ENCODE measurements around the gene HSFX2.
"Not testable (repeated sequence)": the region's sequence is repeated elsewhere in the genome, so short reads cannot be mapped to it uniquely, and the experiment has no call there.

HSFX2 gene

DNA sequence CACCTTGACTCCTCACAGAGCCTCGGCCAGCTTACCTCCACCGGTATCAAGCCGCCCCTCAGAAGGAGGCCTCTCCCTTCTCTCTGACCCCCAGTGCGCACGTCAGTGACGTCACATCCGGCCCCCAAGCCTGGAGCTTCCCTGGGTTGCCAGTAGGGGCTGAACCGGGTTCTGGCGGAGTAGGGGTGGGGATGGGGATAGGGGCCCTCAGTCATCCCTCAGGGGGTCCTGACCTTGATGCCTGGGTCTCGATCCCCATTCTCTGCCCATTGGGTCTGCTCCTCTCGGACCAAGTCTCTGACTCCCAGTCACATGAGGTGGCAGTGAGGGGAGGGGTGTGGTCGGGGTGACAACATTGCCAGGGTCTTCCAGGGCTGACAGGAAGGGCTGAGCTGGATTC lies 7.8 kb downstream of the HSFX2 start, which contains the start of gene MAGEA9B:
Gene MAGEA9B, minus strand, starts transcription at position 101 of the 400 bp plus-strand sequence. CDS start 4,280 bp downstream, outside the sequence.
- DNase-seq (ENCODE audit: low read depth), result not testable (repeated sequence)

DNA sequence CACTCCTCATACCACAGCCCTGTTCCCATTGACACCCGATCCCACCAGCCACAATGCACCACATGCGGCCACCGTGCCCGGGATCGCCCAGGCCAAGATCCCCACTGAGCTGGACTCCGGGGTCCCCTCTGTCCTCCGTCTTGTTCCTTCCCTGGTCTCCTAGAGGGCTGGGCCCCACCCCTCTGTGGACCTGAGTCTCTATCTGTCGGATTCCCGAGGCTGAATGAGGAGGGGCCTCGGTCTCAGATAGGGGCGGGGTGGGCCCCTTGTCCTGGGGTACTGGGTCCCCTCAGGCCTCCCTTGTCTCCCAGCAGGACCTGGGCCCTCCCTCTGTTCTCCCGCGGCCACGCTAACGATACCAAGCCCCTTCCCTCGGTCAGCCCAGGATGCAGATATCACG lies 9.5 kb downstream of the HSFX2 start:
- not testable (repeated sequence) for DNase-seq (ENCODE audit: low read depth)

- not testable (repeated sequence) for DNase-seq (ENCODE audit: low read depth)
Observed at GRCh38 chrX:149573456-149573855, 21.7 kb downstream of the HSFX2 start.

GRCh38 chrX:149572743-149573142 lies 22.4 kb downstream of the HSFX2 start:
- no peak for DNase-seq (ENCODE audit: low read depth)

GRCh38 chrX:149571770-149572169 lies 23.3 kb downstream of the HSFX2 start:
- DNase-seq (ENCODE audit: low read depth), result no peak

DNA sequence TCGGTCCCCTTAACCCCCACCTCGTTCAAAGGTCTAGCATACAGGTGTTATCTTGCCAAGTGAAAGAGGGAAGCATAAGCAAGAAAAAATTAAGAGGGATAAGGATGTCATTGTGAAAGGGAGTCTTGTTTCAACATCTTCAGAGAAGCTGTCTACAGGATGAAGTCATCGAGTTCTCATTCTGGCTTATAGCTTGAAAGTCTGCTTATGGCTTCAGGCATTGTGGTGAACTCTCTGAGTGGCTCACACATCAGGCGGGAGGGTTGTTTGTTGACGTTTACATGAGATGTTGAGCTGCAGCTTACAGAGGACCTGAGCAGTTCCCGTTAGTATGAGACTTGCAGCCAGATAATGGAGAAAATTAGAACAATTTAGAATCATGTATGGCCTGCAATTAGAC lies 24.4 kb downstream of the HSFX2 start:
- DNase-seq (ENCODE audit: low read depth), result no peak

DNA sequence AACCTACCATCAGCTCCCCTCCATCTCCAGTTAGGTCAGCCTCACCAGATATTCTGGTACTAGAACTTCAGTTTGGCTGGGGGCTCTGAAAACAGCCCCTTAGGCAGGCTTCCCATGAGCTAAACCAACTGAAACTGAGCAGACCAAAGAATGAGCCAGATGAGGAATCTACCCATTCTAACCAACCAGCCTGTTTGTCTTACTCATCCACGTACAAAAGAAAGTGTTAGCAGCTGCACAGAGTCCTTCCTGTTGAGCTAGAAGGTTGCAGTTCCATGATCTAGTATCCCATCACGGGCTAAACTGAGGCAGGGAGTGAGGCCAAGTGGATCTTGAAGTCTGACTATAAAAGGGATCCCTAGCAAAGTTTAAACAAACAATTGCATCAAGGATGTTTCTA lies 25.3 kb downstream of the HSFX2 start:
- no peak for DNase-seq (ENCODE audit: low read depth)

DNA sequence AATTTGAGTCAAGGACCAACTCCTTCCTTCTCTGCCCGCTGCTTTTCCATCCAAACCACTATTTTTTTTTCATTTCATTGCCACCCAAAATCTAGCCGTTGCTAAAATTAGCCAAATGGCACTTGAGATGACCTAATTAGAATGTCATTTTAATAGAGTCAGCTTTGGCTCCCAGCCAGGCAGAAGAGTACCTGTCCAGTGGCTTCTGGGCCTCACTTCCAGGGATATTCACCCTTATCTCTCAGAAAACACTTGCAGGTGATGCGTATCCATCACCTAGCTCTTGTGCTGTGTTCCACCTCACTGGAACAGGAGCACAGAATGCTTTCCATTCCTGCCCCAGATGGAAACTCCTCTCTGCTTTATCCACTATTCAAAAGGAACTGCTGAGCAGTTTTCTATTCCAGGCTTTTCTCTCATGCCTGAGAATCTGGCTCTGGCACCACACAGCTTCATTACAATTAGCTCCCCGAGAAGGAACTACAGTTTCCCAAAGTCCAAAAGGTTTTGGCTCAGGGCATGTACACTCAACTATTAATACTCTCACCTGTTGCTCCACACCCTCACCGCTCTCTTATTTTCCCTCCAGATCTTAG lies 26.3 kb downstream of the HSFX2 start:
- DNase-seq (ENCODE audit: low read depth), result no peak

GRCh38 chrX:149567621-149568417 lies 27.3 kb downstream of the HSFX2 start:
- DNase-seq (ENCODE audit: low read depth), result no peak

DNA sequence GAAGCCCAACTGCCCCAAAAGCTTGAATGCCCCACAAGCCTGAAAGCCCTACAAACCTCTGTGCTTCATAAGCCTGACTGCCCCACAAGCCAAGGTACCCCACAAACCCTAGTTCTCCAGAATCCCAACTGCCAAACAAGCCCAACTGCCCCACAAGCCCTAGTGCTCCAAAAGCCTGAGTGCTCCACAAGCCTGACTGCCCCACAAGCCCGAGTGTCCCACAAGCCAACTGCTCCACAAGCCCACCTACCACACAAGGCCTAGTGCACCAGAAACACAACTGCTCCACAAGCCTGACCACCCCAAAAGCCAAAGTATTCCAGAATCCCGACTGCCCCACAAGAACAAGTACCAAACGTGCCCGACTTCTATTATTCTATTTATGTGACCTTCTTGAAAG lies 31.8 kb downstream of the HSFX2 start:
- DNase-seq (ENCODE audit: low read depth), result no peak

DNA sequence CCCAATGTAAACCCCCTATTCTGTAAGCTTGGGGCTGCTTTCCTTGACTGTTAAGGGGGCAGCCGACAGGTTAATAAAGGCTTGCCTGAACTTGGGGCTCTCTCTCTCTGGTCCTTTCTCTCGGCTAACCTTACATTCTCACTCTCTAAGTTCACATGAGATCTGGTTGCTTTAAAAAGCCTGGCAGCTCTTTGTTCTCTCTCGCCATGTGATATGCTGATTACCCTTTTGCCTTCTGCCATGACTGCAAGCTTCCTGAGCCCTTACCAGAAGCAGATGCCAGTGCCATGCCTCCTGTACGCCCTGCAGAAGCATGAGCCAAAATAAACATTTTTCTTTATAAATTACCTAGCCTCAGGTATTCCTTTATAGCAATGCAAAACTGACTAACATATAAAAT lies 39.9 kb downstream of the HSFX2 start:
- DNase-seq (ENCODE audit: low read depth), result not testable (repeated sequence)

DNA sequence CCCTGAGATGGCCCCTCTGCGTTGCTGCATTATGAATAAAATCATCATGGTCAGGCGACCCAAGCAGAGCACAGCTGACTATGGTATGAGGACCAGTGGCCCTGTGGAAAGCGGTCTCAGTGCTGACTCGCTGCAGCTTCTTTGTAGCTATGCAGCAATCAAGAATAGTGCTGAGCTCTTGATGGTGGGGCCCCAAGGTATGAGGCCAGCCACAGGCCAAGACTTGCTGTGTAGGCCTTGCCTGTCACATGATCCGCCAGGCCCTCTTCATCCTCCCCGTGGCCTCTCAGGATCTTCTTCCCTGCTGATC lies 43.2 kb downstream of the HSFX2 start:
- DNase-seq (ENCODE audit: low read depth), result not testable (repeated sequence)

GRCh38 chrX:149551245-149551938 lies 43.7 kb downstream of the HSFX2 start:
- not testable (repeated sequence) for DNase-seq (ENCODE audit: low read depth)

GRCh38 chrX:149550454-149550853 lies 44.7 kb downstream of the HSFX2 start:
- not testable (repeated sequence) for DNase-seq (ENCODE audit: low read depth)

- DNase-seq (ENCODE audit: low read depth), result not testable (repeated sequence)
Observed at GRCh38 chrX:149549701-149550100, 45.4 kb downstream of the HSFX2 start, which contains the start of gene HSFX3. TSS of gene HSFX3 (minus strand) at chrX:149549924. CDS start at chrX:149549852, 72 bp downstream.

- DNase-seq (ENCODE audit: low read depth), result not testable (repeated sequence)
Observed at GRCh38 chrX:149547782-149548181, 47.3 kb downstream of the HSFX2 start.

GRCh38 chrX:149546962-149547361 lies 48.2 kb downstream of the HSFX2 start:
- DNase-seq (ENCODE audit: low read depth), result not testable (repeated sequence)

DNA sequence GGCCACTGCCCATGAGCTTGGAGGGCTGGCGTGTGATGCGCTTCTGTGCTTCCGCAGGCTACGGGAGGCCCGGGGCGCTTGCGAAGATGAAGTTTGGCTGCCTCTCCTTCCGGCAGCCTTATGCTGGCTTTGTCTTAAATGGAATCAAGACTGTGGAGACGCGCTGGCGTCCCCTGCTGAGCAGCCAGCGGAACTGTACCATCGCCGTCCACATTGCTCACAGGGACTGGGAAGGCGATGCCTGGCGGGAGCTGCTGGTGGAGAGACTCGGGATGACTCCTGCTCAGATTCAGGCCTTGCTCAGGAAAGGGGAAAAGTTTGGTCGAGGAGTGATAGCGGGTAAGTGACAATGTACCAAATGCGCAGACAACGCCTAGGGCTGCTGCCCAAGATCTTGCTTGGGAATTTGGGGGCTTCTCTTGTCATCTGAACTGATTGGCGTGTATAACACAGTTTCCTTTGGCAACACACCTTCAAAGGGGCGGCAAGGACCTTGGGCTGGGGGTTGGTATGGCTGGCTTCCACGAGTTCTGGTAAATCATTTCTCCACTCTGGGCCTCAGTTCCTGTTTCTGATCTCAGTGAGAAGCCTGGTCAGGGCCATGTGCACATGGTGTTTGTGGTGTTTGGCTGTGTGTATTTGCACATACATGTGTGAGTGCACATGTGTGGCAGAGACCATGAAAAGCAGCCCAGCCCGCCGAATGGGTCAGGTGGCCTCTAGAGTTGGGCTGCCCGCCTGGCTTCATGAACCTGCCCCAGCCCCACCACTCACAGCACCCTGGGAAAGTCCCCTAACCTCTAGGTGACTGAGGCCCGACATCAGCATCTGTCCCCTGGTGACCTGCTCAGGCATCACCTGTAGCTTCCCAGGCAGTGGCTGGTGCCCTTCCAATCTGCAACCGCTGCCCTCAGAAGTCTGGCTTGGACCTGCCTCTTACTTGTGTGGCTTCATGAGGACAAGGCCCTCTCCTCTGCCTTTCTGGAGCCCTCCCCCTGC lies 49.3 kb downstream of the HSFX2 start:
- DNase-seq (ENCODE audit: low read depth), result not testable (repeated sequence)

Data from HS-27A (cell line).